Spleen (tissue), 7 donors: ENCODE measurements around the gene EYS.

Experiments
- POLR2A ChIP-seq, 3 donors: fragments of 450-650 bp; IDR thresholded peaks; one replicate each; pipeline ENCODE4 v1.5.1; 2017; ENCODE audit warnings: antibody characterized with exemption in 3 of 3, mild to moderate bottlenecking in 1 of 3
- POLR2AphosphoS5 ChIP-seq, 3 donors: sonication (generic); formaldehyde crosslinking; IDR thresholded peaks; one replicate each; pipeline ENCODE4 v1.5.1; 2017; ENCODE audit warnings: antibody characterized with exemption in 3 of 3
- TF ChIP-seq, protein P1 (sequence below), 11 experiments: fragments of 200-600 bp in 7 of 11; fragments of 450-650 bp in 4 of 11; sonication (generic) in 4 of 11; IDR thresholded peaks in 8 of 11; conservative IDR thresholded peaks in 3 of 11; 1 replicate in 7 of 11; 2 replicates in 4 of 11; pipeline versions ENCODE4 v1.4.0 to v1.8.0; 2016 to 2021; ENCODE audit warnings: antibody characterized with exemption in 11 of 11, inconsistent platforms in 4 of 11, mild to moderate bottlenecking in 1 of 11
- donor health status: DM: no; HTN: no; CAD: no; lungs with moderate emphysema.
- donor health status: DM: no; HTN: no; CAD: no.
- donor health status: DM: no; HTN: no; CAD: no.

DNA sequence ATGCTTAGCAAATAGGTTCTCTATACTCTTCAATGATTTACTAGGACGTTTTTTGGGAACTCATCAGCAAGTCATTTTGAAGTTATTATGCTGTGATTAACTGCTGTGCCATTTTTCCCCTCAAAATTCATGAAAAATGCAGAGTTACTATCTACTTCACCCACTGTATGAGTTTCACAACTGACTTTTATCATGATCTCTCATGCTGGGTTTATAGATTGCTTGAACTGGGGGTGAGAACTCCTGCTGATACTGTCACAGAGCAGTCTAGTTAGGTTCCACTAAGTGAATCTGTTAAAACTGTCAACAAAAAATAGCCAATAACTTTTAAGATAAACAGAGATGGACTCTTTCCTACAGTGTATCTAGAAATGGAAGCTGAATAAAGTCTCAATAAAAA is 136.7 kb downstream of the EYS start:
- TF ChIP-seq, protein P1, sequence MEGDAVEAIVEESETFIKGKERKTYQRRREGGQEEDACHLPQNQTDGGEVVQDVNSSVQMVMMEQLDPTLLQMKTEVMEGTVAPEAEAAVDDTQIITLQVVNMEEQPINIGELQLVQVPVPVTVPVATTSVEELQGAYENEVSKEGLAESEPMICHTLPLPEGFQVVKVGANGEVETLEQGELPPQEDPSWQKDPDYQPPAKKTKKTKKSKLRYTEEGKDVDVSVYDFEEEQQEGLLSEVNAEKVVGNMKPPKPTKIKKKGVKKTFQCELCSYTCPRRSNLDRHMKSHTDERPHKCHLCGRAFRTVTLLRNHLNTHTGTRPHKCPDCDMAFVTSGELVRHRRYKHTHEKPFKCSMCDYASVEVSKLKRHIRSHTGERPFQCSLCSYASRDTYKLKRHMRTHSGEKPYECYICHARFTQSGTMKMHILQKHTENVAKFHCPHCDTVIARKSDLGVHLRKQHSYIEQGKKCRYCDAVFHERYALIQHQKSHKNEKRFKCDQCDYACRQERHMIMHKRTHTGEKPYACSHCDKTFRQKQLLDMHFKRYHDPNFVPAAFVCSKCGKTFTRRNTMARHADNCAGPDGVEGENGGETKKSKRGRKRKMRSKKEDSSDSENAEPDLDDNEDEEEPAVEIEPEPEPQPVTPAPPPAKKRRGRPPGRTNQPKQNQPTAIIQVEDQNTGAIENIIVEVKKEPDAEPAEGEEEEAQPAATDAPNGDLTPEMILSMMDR (IDR thresholded peaks at IDR 0.05 in 8 of 11, conservative IDR thresholded peaks at IDR 0.05 in 3 of 11), result no peak
- TF ChIP-seq POLR2A (IDR thresholded peaks at IDR 0.05), result no peak
- no peak for TF ChIP-seq POLR2AphosphoS5 (IDR thresholded peaks at IDR 0.05)
